HUES64 (cell line): Measurements from ENCODE around the gene ZBTB1.
"Not testable (repeated sequence)": the region's sequence is repeated elsewhere in the genome, so short reads cannot be mapped to it uniquely, and the experiment has no call there.

Source experiments
- H3K27ac ChIP-seq: 2 replicates; pipeline ENCODE4 v1.7.0; 2013; ENCODE audit warnings: low read depth, low read length, inconsistent platforms
- H3K27me3 ChIP-seq: 2 replicates; pipeline ENCODE4 v1.6.1; 2013; ENCODE audit warnings: mild to moderate bottlenecking, low read length; ENCODE audit not compliant: insufficient read depth
- H3K36me3 ChIP-seq: 2 replicates; pipeline ENCODE4 v1.6.1; 2013; ENCODE audit warnings: mild to moderate bottlenecking, low read length; ENCODE audit not compliant: insufficient read depth
- H3K4me1 ChIP-seq: 2 replicates; pipeline ENCODE4 v1.6.1; 2013; ENCODE audit warnings: mild to moderate bottlenecking, low read length, moderate library complexity; ENCODE audit not compliant: insufficient read depth
- H3K4me3 ChIP-seq: 2 replicates; pipeline ENCODE4 v1.5.1; 2013; ENCODE audit warnings: mild to moderate bottlenecking, low read length, moderate library complexity
- H3K9ac ChIP-seq: 2 replicates; pipeline ENCODE4 v1.6.1; 2013; ENCODE audit warnings: mild to moderate bottlenecking, low read depth, low read length
- H3K9me3 ChIP-seq: 2 replicates; pipeline ENCODE4 v1.6.1; 2013; ENCODE audit warnings: low read depth, low read length; ENCODE audit not compliant: insufficient read depth
- WGBS: fragments of 150-250, 120-280 bp; methylation state at CpG from one replicate; pipeline ENCODE4 v1.1.7; 2013; ENCODE audit warnings: missing lambda C conversion rate; 5-methylcytosine and 5-hydroxymethylcytosine counted together

ZBTB1 gene

GRCh38 chr14:64550621-64551333 is 46.2 kb downstream of the ZBTB1 start:
- Histone ChIP-seq H3K4me1 (peaks cover 10% of the 10 kb centered on the region), H3K9me3 (no peaks in the 10 kb centered on the region), H3K9ac (no peak overlapping the region), H3K36me3 (no peaks in the 10 kb centered on the region), H3K27me3 (peaks cover 39% of the 10 kb centered on the region), H3K27ac (no peak overlapping the region), H3K4me3 (peak overlapping the region; percentile 62)
- 82% methylated on average over 7 of the region's 7 CpGs for WGBS

DNA sequence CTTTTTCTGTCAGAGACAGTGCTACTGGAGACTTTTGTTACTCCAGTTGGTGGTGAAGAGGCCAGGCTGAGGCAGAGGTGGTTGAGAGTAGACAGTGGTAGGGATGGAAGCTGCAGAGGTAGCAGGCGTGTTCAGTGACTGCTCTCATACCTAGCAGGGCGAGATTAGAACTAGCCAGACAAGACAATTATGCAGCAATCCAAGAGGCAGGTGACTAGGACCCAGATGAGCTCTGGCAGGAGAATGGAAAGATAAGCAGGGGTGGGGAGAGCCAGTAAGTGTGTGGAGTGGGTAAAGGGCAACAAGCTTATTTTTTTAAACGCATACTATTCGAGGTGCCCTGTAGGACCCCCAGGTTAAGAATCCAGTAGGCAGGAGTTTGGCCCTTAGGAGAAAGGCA is 50.0 kb downstream of the ZBTB1 start:
- Histone ChIP-seq H3K9ac (no peak overlapping the region), H3K9me3 (no peaks in the 10 kb centered on the region), H3K27me3 (peaks cover 23% of the 10 kb centered on the region), H3K36me3 (no peaks in the 10 kb centered on the region), H3K4me1 (peaks cover 5% of the 10 kb centered on the region), H3K4me3 (no peak overlapping the region), H3K27ac (no peak overlapping the region)
- WGBS, result 89% methylated on average over 4 of the region's 4 CpGs

DNA sequence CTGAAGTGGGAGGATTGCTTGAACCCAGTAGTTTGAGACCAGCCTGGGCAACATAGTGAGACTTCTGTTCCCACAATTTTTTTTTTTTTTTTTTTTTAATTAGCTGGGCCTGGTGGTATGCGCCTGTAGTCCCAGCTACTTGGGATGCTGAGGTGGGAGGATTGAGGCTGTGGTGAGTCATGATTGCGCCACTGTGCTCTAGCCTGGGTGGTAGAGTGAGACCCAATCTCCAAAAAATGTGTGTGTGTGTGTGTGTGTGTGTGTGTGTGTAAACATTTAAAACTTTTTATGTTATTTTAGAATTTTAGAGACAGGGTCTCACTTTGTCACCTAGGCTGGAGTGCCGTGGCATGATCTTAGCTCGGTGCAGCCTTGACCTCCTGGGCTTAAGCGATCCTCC is 52.0 kb downstream of the ZBTB1 start:
- Histone ChIP-seq H3K9me3 (no peaks in the 10 kb centered on the region), H3K9ac (no peak overlapping the region), H3K27ac (no peak overlapping the region), H3K36me3 (no peaks in the 10 kb centered on the region), H3K4me1 (no peaks in the 10 kb centered on the region), H3K4me3 (no peak overlapping the region), H3K27me3 (peaks cover 4% of the 10 kb centered on the region; the same call in 1 of the 2 replicates)
- WGBS, result 92% methylated on average over 5 of the region's 5 CpGs

- not testable (repeated sequence) for H3K27ac ChIP-seq, H3K9me3 ChIP-seq, H3K9ac ChIP-seq, H3K27me3 ChIP-seq, H3K4me3 ChIP-seq, H3K4me1 ChIP-seq, H3K36me3 ChIP-seq
- 94% methylated on average over 2 of the region's 2 CpGs for WGBS
These were observed 53.6 kb downstream of the ZBTB1 start for GRCh38 chr14:64558216-64558615.

DNA sequence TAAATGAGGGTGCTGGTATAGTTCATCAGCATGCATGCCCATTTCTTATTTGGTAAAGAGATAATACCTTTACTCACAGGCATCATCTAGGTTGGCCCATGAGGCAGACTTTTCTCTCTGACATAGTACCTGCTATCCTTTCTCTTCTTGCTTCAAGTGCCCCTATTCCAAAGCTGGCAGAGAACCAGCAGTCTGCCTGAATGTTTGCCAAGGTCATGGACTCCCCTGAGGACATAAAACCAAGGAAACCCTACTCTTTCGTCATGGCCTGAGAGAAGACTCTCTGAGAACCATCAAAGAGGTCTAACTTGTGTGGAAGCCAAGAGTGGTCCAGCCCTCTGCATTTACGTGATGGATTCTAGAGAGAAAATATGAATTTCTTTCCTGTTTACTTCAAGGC is 57.1 kb downstream of the ZBTB1 start:
- H3K9ac ChIP-seq, result no peak overlapping the region
- 93% methylated on average over 2 of the region's 2 CpGs for WGBS

GRCh38 chr14:64562436-64562835 is 57.9 kb downstream of the ZBTB1 start:
- Histone ChIP-seq H3K4me3 (no peak overlapping the region), H3K4me1 (0 out of 2 replicates have a peak, but pooled peaks cover 3% of the 10 kb centered on the region), H3K27me3 (no peaks in the 10 kb centered on the region), H3K36me3 (no peaks in the 10 kb centered on the region), H3K9me3 (no peaks in the 10 kb centered on the region), H3K27ac (no peak overlapping the region), H3K9ac (no peak overlapping the region)

More for the DNA sequence above, 57.1 kb downstream of the ZBTB1 start:
- Histone ChIP-seq H3K36me3 (no peaks in the 10 kb centered on the region), H3K4me3 (no peak overlapping the region), H3K27me3 (no peaks in the 10 kb centered on the region), H3K9me3 (no peaks in the 10 kb centered on the region), H3K27ac (no peak overlapping the region), H3K4me1 (0 out of 2 replicates have a peak, but pooled peaks cover 3% of the 10 kb centered on the region)

GRCh38 chr14:64563696-64564095 is 59.1 kb downstream of the ZBTB1 start:
- Histone ChIP-seq H3K36me3 (no peaks in the 10 kb centered on the region), H3K9me3 (no peaks in the 10 kb centered on the region), H3K4me1 (0 out of 2 replicates have a peak, but pooled peaks cover 3% of the 10 kb centered on the region), H3K4me3 (no peak overlapping the region), H3K27me3 (no peaks in the 10 kb centered on the region), H3K27ac (no peak overlapping the region), H3K9ac (no peak overlapping the region)
- WGBS, result 89% methylated on average over 6 of the region's 6 CpGs

DNA sequence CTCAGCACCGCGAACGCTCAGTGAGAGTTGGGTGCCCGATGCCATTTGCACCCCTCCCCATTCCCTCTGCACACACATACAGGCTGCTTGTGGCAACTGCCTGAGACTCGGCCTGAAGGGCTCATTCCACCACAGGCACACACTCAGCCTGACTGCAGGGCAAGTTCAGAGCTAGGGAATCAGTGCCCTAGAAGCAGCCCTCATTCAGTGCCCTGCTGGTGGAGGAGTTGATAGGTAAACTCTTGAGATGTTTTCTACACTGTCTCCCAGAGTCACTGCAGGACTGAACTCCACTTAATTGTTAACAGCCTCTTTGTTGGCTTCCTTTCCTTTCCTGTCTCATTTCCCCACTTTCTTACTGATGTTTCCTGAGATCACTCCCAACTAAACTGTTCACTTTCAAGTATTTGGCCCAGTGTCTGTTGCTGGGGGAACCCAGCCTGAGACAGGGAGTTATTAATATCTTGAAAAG is 62.1 kb downstream of the ZBTB1 start:
- Histone ChIP-seq H3K4me3 (no peak overlapping the region), H3K36me3 (no peaks in the 10 kb centered on the region), H3K9me3 (no peaks in the 10 kb centered on the region), H3K27me3 (no peaks in the 10 kb centered on the region), H3K4me1 (peaks cover 6% of the 10 kb centered on the region; the same call in 1 of the 2 replicates), H3K9ac (no peak overlapping the region), H3K27ac (no peak overlapping the region)
- 91% methylated on average over 5 of the region's 5 CpGs for WGBS

GRCh38 chr14:64569138-64569631 is 64.6 kb downstream of the ZBTB1 start:
- no peaks in the 10 kb centered on the region for H3K36me3 ChIP-seq
- no peak overlapping the region for H3K27ac ChIP-seq
- 77% methylated on average over 3 of the region's 3 CpGs for WGBS
- H3K9ac ChIP-seq, result no peak overlapping the region
- H3K4me3 ChIP-seq, result no peak overlapping the region
- H3K27me3 ChIP-seq, result no peaks in the 10 kb centered on the region
- H3K4me1 ChIP-seq, result peaks cover 20% of the 10 kb centered on the region
- H3K9me3 ChIP-seq, result no peaks in the 10 kb centered on the region

DNA sequence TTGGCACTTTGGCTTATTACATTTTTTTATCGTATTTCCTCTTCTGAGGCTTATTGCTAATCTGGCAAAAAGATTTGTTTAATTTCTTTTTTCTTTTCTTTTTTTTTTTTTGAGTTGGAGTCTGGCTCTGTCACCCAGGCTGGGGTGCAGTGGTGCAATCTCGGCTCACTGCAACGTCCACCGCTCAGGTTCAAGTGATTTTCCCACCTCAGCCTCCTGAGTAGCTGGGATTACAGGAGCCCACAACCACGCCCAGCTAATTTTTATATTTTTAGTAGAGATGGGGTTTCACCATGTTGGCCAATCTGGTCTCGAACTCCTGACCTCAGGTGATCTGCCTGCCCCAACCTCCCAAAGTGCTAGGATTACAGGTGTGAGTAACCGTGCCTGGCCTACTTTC is 65.1 kb downstream of the ZBTB1 start:
- H3K27ac ChIP-seq, H3K36me3 ChIP-seq, H3K4me3 ChIP-seq, H3K27me3 ChIP-seq, H3K9ac ChIP-seq, H3K9me3 ChIP-seq: not testable (repeated sequence)
- H3K4me1 ChIP-seq, result peaks cover 20% of the 10 kb centered on the region
- WGBS, result 91% methylated on average over 7 of the region's 7 CpGs

DNA sequence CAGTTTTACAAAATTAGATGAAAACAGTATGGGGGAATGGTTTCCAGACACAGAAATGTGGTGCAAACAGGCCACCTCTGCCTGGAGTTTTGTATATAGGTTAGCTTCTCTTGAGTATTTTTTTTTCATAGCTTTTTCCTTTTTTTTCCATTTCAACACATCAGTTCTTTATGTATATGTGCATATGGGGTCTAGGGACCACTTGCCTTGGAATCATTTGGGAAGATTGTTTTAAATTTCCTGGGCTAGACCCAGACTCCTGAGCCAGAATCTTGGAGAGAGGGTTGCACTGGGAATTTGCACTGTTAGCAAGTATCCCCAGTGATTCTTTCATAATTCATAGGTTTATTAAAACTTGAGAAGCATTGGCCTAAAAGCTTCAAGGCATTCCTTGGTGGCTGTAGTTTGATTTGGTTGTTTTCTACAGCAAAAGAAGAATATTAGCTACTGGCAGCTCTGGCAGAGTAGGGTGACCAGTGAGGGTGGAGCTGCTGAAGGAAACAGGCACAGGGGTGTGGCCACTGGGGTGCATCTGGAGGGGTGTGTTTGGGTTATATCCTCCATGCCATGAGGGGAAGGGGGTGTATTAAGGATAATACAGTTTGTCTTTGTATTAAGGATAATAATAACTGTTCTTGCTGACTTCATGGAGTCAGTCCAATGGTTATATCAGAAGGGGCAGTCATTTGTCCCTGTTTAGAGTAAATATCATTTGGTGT is 68.0 kb downstream of the ZBTB1 start:
- no peaks in the 10 kb centered on the region for H3K27me3 ChIP-seq
- H3K9ac ChIP-seq, result no peak overlapping the region
- no peaks in the 10 kb centered on the region for H3K9me3 ChIP-seq
- no peaks in the 10 kb centered on the region for H3K36me3 ChIP-seq
- H3K4me1 ChIP-seq, result peaks cover 20% of the 10 kb centered on the region
- no peak overlapping the region for H3K4me3 ChIP-seq
- peak overlapping the region; percentile 46; the same call in 1 of the 2 replicates for H3K27ac ChIP-seq
